ENCODE data around the gene SLC34A1. TPM values are rescaled to one million over a fixed set of nuclear protein-coding genes. Genes with fewer than 3 reads are reported as not detected.

The SLC34A1 gene
- total RNA-seq, 3 donors from 2014 or later: not detected

- DNase-seq (peak in 1 of 3 donors; percentile 3), ATAC-seq (no peak)
- Histone ChIP-seq H3K9me3 (no peaks in the 10 kb centered on the region), H3K4me3 (no peak overlapping the region), H3K36me3 (ENCODE audit: low read depth) (no peaks in the 10 kb centered on the region), H3K4me1 (ENCODE audit: low read depth) (peaks cover 13% of the 10 kb centered on the region)
- TF ChIP-seq CTCF (IDR thresholded peaks at IDR 0.05): no peak
- intact Hi-C loops (cut with DNase I, micrococcal nuclease): no loop called here
These were observed 39.3 kb upstream of the SLC34A1 start for GRCh38 chr5:177344891-177345290.

DNA sequence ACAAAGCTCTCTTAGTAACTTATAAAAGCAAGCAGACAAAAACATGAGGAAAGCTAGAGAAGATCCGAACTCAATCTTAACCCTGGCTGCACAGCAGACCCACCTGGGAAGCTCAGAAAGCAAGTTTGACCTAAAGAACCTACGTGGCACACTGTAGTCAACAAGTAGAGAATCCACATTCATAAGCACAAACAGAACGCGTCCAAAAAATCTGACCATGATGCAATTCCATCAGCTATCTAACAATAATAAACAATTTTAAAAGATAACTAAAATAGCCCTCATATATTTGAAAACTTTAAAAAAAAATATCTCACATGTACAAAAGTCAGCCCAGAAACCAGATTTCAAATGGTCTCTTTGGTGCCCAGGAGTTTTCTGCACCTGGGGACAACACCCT lies 37.4 kb upstream of the SLC34A1 start:
- no peak overlapping the region for H3K4me3 ChIP-seq
- ATAC-seq (no peak), DNase-seq (no peak)
- peaks cover 25% of the 10 kb centered on the region for H3K4me1 ChIP-seq (ENCODE audit: low read depth)
- TF ChIP-seq CTCF (IDR thresholded peaks at IDR 0.05): no peak
- no peaks in the 10 kb centered on the region for H3K9me3 ChIP-seq
- peaks cover 4% of the 10 kb centered on the region for H3K36me3 ChIP-seq (ENCODE audit: low read depth)
- intact Hi-C loops (cut with DNase I, micrococcal nuclease): no loop called here

GRCh38 chr5:177347699-177348098 lies 36.5 kb upstream of the SLC34A1 start:
- Histone ChIP-seq H3K4me3 (no peak overlapping the region), H3K4me1 (ENCODE audit: low read depth) (peaks cover 27% of the 10 kb centered on the region), H3K9me3 (no peaks in the 10 kb centered on the region), H3K36me3 (ENCODE audit: low read depth) (peaks cover 5% of the 10 kb centered on the region)
- intact Hi-C loops (cut with DNase I, micrococcal nuclease): no loop called here
- no peak for TF ChIP-seq CTCF (IDR thresholded peaks at IDR 0.05)
- DNase-seq (no peak), ATAC-seq (no peak)

DNA sequence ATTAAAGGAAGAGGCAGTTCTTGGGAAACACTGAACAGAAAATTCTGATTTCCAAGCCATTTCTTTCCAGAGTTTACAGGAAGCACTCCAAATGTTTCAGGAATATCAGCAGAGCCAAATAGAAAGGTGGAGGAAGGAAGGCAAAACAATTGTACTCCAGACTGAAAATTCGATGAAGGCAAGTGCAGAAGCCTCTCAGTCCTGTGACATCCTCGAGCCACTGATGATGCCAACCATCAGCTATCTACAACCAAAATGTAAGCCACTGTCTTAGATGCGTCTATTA lies 34.9 kb upstream of the SLC34A1 start:
- no peak overlapping the region for H3K4me3 ChIP-seq
- intact Hi-C loops (cut with DNase I, micrococcal nuclease): no loop called here
- DNase-seq (no peak), ATAC-seq (no peak)
- no peak for TF ChIP-seq CTCF (IDR thresholded peaks at IDR 0.05)
- peaks cover 5% of the 10 kb centered on the region for H3K36me3 ChIP-seq (ENCODE audit: low read depth)
- H3K9me3 ChIP-seq: no peaks in the 10 kb centered on the region
- peaks cover 27% of the 10 kb centered on the region for H3K4me1 ChIP-seq (ENCODE audit: low read depth)

DNA sequence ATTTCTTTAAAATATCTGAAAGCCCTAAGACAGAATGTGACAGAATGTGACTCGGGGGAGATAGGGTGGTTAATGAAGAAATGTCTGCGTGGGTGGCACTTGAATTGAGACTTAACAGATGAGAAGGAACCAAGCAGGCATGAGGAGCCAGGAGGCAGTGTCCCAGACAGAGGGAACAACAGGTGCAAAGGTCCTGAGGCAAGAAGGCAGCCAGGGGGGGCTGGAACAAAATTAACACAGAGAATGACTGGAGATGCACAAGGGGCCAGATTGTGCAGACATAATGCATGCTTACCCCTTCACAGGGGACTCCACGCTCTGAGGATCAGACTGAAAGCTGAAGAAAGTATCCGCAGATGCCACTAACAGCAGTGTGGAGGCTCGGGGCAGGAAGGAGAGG lies 34.5 kb upstream of the SLC34A1 start:
- no peak overlapping the region for H3K4me3 ChIP-seq
- H3K9me3 ChIP-seq: no peaks in the 10 kb centered on the region
- intact Hi-C loops (cut with DNase I, micrococcal nuclease): no loop called here

More for the DNA sequence above, 34.5 kb upstream of the SLC34A1 start:
- Histone ChIP-seq H3K36me3 (ENCODE audit: low read depth) (peaks cover 5% of the 10 kb centered on the region), H3K4me1 (ENCODE audit: low read depth) (peaks cover 27% of the 10 kb centered on the region)
- DNase-seq (peak in 1 of 3 donors; percentile 7), ATAC-seq (no peak)
- TF ChIP-seq CTCF (IDR thresholded peaks at IDR 0.05): no peak

Data from mucosa of descending colon (tissue), 3 donors.